Measurements from ENCODE around the gene AKNAD1. TPM values are rescaled to one million over a fixed set of nuclear protein-coding genes. Genes with fewer than 3 reads are reported as not detected.
"Not testable (repeated sequence)": the region's sequence is repeated elsewhere in the genome, so short reads cannot be mapped to it uniquely, and the experiment has no call there.

Gene AKNAD1
- total RNA-seq, 1 donor from 2014 or later, result under 0.01 TPM

GRCh38 chr1:108791790-108792189, 65.1 kb downstream of the AKNAD1 start:
- DNase-seq (ENCODE audit: low read depth in 2 of 2), result no peak

GRCh38 chr1:108785880-108786279, 71.0 kb downstream of the AKNAD1 start:
- no peak for DNase-seq (ENCODE audit: low read depth in 2 of 2)

- DNase-seq (ENCODE audit: low read depth in 2 of 2), result no peak
Measured at GRCh38 chr1:108785264-108785663, 71.6 kb downstream of the AKNAD1 start.

GRCh38 chr1:108781575-108781944, 75.3 kb downstream of the AKNAD1 start:
- not testable (repeated sequence) for DNase-seq (ENCODE audit: low read depth in 2 of 2)

- DNase-seq (ENCODE audit: low read depth in 2 of 2), result peak in 1 of 2 donors; percentile 48
Measured at GRCh38 chr1:108780937-108781574, 75.8 kb downstream of the AKNAD1 start.

- DNase-seq (ENCODE audit: low read depth in 2 of 2), result no peak
Measured at GRCh38 chr1:108779455-108779854, 77.4 kb downstream of the AKNAD1 start.

- DNase-seq (ENCODE audit: low read depth in 2 of 2), result no peak
Measured at GRCh38 chr1:108777839-108778238, 79.1 kb downstream of the AKNAD1 start.

GRCh38 chr1:108767708-108768107, 89.2 kb downstream of the AKNAD1 start:
- DNase-seq (ENCODE audit: low read depth in 2 of 2), result no peak

GRCh38 chr1:108767115-108767514, 89.8 kb downstream of the AKNAD1 start:
- DNase-seq (ENCODE audit: low read depth in 2 of 2), result peak; percentile 73 to 86

Other genes with a start within 250 kb of the AKNAD1 start
- gene HENMT1, start 196.0 kb downstream of the AKNAD1 start, total RNA-seq, result 0.90 and 2.4 TPM in 2 replicates
- 8.9 and 10.4 TPM in 2 replicates for gene PRPF38B, start 164.8 kb downstream of the AKNAD1 start, total RNA-seq
- gene FNDC7, start 144.2 kb downstream of the AKNAD1 start, total RNA-seq, result under 0.01 TPM in 1 of 2 replicates, not detected in the other
- 39.3 and 40.1 TPM in 2 replicates for gene STXBP3, start 110.4 kb downstream of the AKNAD1 start, total RNA-seq
- gene GPSM2, start 19.9 kb upstream of the AKNAD1 start, total RNA-seq, result 8.0 and 12.3 TPM in 2 replicates
- gene CLCC1, start 106.4 kb upstream of the AKNAD1 start, total RNA-seq, result 18.9 and 20.9 TPM in 2 replicates
- 13.2 and 15.0 TPM in 2 replicates for gene WDR47, start 185.0 kb upstream of the AKNAD1 start, total RNA-seq
- gene TAF13, start 218.9 kb upstream of the AKNAD1 start, total RNA-seq, result 45.8 and 64.2 TPM in 2 replicates
- 16.4 and 25.8 TPM in 2 replicates for gene TMEM167B, start 233.7 kb upstream of the AKNAD1 start, total RNA-seq